Aortic smooth muscle cell (primary cell): ENCODE data around the gene PI4K2A. TPM values are rescaled to one million over a fixed set of nuclear protein-coding genes. Genes with fewer than 3 reads are reported as not detected.

ENCODE experiments used
- total RNA-seq: library from RNA; depleted of rRNA; stranded (reverse); fragments of >200 nt; gene quantifications from 2 replicates; pipeline ENCODE4 v1.2.3, GENCODE V29; 2014

Gene PI4K2A
- total RNA-seq: 23.3 and 25.0 TPM in 2 replicates

GRCh38 chr10:97640174-97640867, at the start of gene PI4K2A:
PI4K2A (plus strand) TSS chr10:97640671; CDS start chr10:97640743, 72 bp downstream.

DNA sequence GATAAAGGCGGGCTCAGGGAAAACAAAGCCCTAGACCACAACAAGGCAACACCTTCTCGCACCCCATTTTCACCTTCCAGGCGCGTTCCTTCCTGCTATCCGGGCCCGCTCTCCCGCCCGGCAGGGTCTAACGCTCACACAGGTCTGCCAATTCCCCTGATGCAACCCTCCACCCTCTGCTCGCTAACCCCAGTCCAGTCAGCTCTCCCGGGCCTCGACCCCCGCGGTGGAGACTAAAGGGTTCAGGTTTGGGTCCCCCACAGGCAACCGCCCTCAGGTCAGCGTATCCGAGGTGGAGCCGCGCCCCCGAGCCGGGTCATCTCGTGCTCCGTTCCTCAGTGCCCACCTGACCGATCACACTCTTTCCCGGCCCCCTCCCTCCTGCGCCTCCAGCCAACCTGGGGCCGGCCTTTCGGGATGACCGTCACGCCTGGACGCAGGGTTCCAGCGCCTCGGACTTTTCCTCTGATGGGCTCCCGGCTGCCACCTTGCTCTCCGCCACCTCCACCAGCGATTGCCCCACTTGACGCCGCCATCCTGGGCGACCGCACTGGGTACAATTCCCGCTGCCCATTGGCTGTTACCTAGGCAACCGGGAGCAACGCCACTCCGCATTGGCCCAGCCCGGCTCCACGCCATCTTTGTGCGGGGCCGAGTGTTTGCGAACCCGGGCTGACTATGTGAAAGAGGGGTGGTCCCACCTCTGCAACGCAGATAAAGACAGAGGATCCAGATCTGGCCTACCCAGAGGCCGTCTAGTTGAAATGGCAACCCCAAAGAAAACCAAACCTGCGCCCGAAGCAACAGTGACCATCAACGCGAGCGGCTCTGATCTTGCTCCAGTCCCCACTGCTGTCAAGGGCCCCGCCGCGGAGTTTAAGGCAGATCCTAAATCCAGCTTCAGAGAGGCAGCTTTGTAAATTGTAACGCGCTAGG, 7.3 kb upstream of the PI4K2A start, which contains the start of gene MORN4:
Gene MORN4 (minus strand): TSS at position 552 of the 936 bp plus-strand sequence. CDS start 13,847 bp downstream, outside the sequence.

DNA sequence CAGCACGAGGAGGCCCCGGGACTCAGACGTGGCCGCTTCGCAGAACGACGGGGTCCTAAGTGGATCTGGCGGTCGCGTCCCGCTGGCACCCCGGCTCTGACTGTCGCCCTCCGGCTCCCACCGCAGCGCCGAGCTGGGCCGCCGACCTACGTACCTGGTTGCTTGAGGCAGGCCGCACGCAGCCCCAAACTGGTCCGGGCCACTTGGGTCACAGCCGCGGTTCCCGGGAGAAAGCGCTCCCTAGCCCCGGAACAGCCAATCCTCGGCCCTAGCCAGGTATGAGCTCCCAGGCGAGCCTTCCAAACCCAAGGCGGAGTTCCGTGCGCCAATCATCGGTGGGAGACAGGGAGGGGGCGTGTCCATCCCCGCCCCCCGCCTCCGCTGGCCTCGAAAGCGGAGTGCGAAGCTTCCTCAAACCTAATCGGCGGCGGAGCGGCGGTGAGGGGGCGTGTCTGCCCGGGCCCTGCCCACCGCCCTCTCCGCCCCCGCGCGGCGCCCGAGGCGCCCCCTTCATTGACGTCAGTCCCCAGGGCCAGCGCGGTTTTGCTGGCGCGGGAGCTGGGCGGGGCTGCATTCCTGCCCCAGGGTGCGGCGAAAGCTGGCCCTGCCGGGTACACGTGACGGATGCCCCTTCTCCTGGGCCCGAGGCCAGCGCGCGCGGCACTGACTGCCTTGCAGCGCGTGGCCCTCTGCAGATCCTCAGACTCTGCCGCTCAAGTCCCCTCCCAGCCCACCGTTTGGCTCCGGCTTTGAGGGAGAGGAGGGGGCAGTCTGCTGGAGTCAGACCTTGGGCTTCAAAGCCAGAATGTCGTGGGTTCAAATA, 46.7 kb downstream of the PI4K2A start, which contains the start of gene AVPI1:
Gene AVPI1 (minus strand): TSS at position 280 of the 823 bp plus-strand sequence. CDS start 7,336 bp downstream, outside the sequence.

GRCh38 chr10:97713339-97713825, 72.9 kb downstream of the PI4K2A start, which contains the start of gene MARVELD1:
MARVELD1 (plus strand) TSS chr10:97713730; CDS start chr10:97713877, 147 bp downstream.

Other genes with a start within 250 kb of the PI4K2A start
- gene RRP12, start 239.3 kb upstream of the PI4K2A start, total RNA-seq: 10.1 and 15.7 TPM in 2 replicates
- gene PGAM1, start 214.5 kb upstream of the PI4K2A start, total RNA-seq: 224 and 247 TPM in 2 replicates
- gene EXOSC1, start 194.7 kb upstream of the PI4K2A start, total RNA-seq: 27.9 and 32.0 TPM in 2 replicates
- 35.0 and 38.7 TPM in 2 replicates for gene ZDHHC16, start 194.5 kb upstream of the PI4K2A start, total RNA-seq
- 46.2 and 49.2 TPM in 2 replicates for gene MMS19, start 142.2 kb upstream of the PI4K2A start, total RNA-seq
- gene UBTD1, start 141.7 kb upstream of the PI4K2A start, total RNA-seq: 22.5 and 22.9 TPM in 2 replicates
- 0.50 and 1.5 TPM in 2 replicates for gene ANKRD2, start 67.9 kb upstream of the PI4K2A start, total RNA-seq
- gene HOGA1, start 56.3 kb upstream of the PI4K2A start, total RNA-seq: 2.5 and 3.3 TPM in 2 replicates
- 0.12 and 0.13 TPM in 2 replicates for gene C10orf62, start 51.0 kb upstream of the PI4K2A start, total RNA-seq
- 7.8 and 10.4 TPM in 2 replicates for gene MORN4, start 7.2 kb upstream of the PI4K2A start, total RNA-seq
- gene AVPI1, start 46.6 kb downstream of the PI4K2A start, total RNA-seq: 12.9 and 19.2 TPM in 2 replicates
- 19.3 and 29.8 TPM in 2 replicates for gene MARVELD1, start 73.1 kb downstream of the PI4K2A start, total RNA-seq
- 19.9 and 21.7 TPM in 2 replicates for gene ZFYVE27, start 96.5 kb downstream of the PI4K2A start, total RNA-seq
- gene SFRP5, start 131.3 kb downstream of the PI4K2A start, total RNA-seq: not detected in 2 replicates
- 0.06 TPM in 1 of 2 replicates, not detected in the other for gene GOLGA7B, start 209.2 kb downstream of the PI4K2A start, total RNA-seq